Measurements from ENCODE around the gene ZSWIM8.

DNA sequence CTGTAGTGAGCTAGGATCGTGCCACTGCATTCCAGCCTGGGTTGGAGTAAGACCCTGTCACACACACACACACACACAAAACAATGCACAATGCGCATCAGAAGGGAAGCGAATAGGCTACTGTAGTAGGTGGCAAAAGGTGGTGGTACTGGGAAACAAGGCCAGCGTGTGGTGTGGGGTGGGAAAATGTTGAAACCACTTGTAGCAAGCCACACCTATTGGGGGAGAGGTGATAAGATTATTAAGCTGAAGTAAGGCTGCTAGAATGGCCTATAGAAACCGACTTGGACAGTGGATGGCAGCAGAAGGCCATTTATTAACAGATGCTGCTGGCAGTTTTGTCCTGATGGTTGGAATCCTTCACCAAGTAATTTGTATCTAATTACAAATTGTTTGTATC, 10.8 kb upstream of the ZSWIM8 start:
- TF ChIP-seq, protein P1, sequence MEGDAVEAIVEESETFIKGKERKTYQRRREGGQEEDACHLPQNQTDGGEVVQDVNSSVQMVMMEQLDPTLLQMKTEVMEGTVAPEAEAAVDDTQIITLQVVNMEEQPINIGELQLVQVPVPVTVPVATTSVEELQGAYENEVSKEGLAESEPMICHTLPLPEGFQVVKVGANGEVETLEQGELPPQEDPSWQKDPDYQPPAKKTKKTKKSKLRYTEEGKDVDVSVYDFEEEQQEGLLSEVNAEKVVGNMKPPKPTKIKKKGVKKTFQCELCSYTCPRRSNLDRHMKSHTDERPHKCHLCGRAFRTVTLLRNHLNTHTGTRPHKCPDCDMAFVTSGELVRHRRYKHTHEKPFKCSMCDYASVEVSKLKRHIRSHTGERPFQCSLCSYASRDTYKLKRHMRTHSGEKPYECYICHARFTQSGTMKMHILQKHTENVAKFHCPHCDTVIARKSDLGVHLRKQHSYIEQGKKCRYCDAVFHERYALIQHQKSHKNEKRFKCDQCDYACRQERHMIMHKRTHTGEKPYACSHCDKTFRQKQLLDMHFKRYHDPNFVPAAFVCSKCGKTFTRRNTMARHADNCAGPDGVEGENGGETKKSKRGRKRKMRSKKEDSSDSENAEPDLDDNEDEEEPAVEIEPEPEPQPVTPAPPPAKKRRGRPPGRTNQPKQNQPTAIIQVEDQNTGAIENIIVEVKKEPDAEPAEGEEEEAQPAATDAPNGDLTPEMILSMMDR (conservative IDR thresholded peaks at IDR 0.05) = no peak
- TF ChIP-seq ZFX (IDR thresholded peaks at IDR 0.05) = no peak
